Colonic mucosa (tissue), 4 donors: ENCODE data around the gene MATN4. TPM values are rescaled to one million over a fixed set of nuclear protein-coding genes. Genes with fewer than 3 reads are reported as not detected.
A peak's percentile ranks its signal among the peaks of the same experiment; 100 is the strongest.

ENCODE experiments used
- DNase-seq: peaks from one replicate; pipeline ENCODE4 v3.0.0-alpha.2; 2020
- H3K27ac ChIP-seq: fragments of 200-600 bp; one replicate; pipeline ENCODE4 v1.8.0; 2021
- H3K27me3 ChIP-seq: fragments of 200-600 bp; one replicate; pipeline ENCODE4 v1.8.0; 2021
- H3K36me3 ChIP-seq: fragments of 200-600 bp; one replicate; pipeline ENCODE4 v1.8.0; 2021
- H3K4me1 ChIP-seq: fragments of 200-600 bp; one replicate; pipeline ENCODE4 v1.8.0; 2021; ENCODE audit warnings: mild to moderate bottlenecking
- H3K4me3 ChIP-seq: fragments of 200-600 bp; one replicate; pipeline ENCODE4 v1.8.0; 2021
- H3K9ac ChIP-seq, 2 donors: one replicate each; pipeline ENCODE4 v1.7.0; 2013; ENCODE audit warnings: control low read depth in 2 of 2, low read depth in 2 of 2, low read length in 2 of 2
- H3K9me3 ChIP-seq: fragments of 200-600 bp; one replicate; pipeline ENCODE4 v1.8.0; 2021
- CTCF ChIP-seq: fragments of 200-600 bp; IDR thresholded peaks from one replicate; pipeline ENCODE4 v1.8.0; 2022; ENCODE audit warnings: antibody characterized with exemption, mild to moderate bottlenecking
- intact Hi-C: fragments of 100-400 bp; cut with DNase I; formaldehyde crosslinking; loops from one replicate; pipeline ENCODE4 v1.14.1; 2022
- total RNA-seq, 2 donors: library from RNA; stranded (reverse); fragmentation: NEBNext Ultra II Directional in 1 of 2; extraction: Animal tissue kit (Norgen Biotek cat#: 25700) in 1 of 2; gene quantifications; one replicate each; pipeline ENCODE4 v1.2.1, GENCODE V29; 2021
- donor health status: healthy.
- donor health status: DM: no; HTN: no; CAD: no.
- donor health status: DM: no; HTN: no; CAD: no.

The MATN4 gene
- total RNA-seq, 2 donors from 2014 or later: 0.47 TPM; not detected in 1

DNA sequence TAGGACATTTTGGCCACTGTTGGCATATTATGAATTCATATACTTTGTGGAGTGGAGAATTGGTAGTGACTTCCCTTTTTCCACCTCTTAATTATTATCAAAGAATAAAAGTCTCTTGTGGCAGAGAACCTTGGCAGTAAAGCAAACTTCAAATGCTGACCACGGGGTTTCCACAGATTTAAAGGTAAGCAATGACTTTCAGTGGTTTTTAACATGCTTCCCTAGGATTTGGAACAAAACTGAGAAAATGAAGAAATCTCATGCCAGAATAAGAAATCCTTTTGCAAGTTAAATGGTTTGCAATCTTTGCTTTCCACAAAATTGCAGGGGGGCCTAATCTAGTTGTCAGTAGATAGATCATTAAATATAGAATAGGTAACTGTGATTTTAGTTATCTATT is 42.1 kb upstream of the MATN4 start:
- H3K4me1 ChIP-seq: peaks cover 3% of the 10 kb centered on the region
- H3K9ac ChIP-seq: no peak overlapping the region
- intact Hi-C loops: no loop called here
- no peaks in the 10 kb centered on the region for H3K27me3 ChIP-seq
- no peaks in the 10 kb centered on the region for H3K9me3 ChIP-seq
- no peak overlapping the region for H3K27ac ChIP-seq
- no peaks in the 10 kb centered on the region for H3K36me3 ChIP-seq
- H3K4me3 ChIP-seq: no peak overlapping the region
- no peak for DNase-seq
- no peak for TF ChIP-seq CTCF

GRCh38 chr20:45347936-45348778 is 40.1 kb upstream of the MATN4 start, which contains the start of gene SDC4:
SDC4 (minus strand) TSS chr20:45348424; CDS start chr20:45348384, 40 bp downstream.
- DNase-seq: peak; percentile 83
- Histone ChIP-seq H3K4me1 (peaks cover 11% of the 10 kb centered on the region), H3K27me3 (no peaks in the 10 kb centered on the region), H3K9ac (peak within 1 kb of the TSS; percentile 87 to 100), H3K9me3 (no peaks in the 10 kb centered on the region), H3K27ac (peak within 1 kb of the TSS; percentile 93), H3K4me3 (peak within 1 kb of the TSS; percentile 79), H3K36me3 (no peaks in the 10 kb centered on the region)
- intact Hi-C loops: no loop called here
- TF ChIP-seq CTCF: no peak

DNA sequence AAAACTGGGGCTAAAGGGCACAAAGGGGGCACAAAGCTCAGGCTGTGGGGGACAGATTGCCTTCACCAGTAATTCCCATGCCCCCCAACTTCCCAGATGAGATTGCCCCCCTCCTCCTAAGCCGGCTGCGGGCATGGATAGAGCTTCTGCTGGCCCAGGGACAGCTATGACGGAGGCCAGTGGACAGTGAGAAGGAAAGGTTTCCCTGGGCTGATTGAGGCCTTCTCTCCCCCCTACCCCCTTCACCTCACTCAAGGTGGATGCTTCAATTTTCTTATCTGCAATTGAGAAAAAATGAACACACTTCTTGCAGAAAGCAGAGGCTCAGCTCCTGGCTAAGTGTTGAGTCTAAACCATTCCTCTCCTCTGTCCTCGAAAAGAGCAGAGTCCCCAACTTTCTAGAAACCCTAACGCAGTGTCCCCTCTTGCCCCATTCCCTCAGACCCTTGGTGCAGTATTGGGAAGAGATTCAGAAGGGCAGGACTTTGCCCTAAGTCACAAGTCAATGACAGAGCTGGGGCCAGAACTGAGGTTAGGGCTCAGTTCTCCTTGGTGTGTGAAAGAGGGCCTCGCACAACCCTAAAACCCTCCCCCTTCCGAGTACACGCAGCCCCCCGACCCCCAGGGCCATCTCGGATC is 39.3 kb upstream of the MATN4 start:
- H3K4me3 ChIP-seq: peak overlapping the region; percentile 79
- intact Hi-C loops: no loop called here
- no peak for DNase-seq
- no peaks in the 10 kb centered on the region for H3K27me3 ChIP-seq
- H3K9ac ChIP-seq: peak overlapping the region; percentile 87 to 100
- peak overlapping the region; percentile 93 for H3K27ac ChIP-seq
- peaks cover 11% of the 10 kb centered on the region for H3K4me1 ChIP-seq
- H3K9me3 ChIP-seq: no peaks in the 10 kb centered on the region
- no peaks in the 10 kb centered on the region for H3K36me3 ChIP-seq
- TF ChIP-seq CTCF: no peak

DNA sequence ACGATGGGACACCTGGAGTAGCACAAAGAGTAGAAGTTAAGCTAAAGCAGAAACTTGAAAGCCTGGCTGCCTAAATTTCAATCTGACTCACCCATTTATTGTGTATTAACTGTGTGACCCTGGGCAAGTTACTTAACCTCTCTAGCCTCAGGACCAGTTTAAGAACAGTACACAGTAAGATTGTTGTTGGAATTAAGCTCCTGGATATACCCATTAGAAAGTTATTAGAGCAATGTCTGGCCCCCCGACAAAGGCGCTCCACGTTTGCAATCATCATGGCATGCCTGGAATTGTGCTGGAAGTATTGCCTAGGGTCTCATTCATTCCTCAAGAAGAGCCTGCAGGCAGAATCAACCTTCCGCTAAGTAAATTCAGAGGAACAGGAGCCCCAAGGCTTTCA is 38.8 kb upstream of the MATN4 start:
- Histone ChIP-seq H3K9ac (peak overlapping the region; percentile 87 to 100), H3K9me3 (no peaks in the 10 kb centered on the region), H3K36me3 (no peaks in the 10 kb centered on the region), H3K27me3 (no peaks in the 10 kb centered on the region), H3K4me1 (peaks cover 14% of the 10 kb centered on the region), H3K4me3 (peak overlapping the region; percentile 79), H3K27ac (peak overlapping the region; percentile 93)
- intact Hi-C loops: no loop called here
- no peak for DNase-seq
- no peak for TF ChIP-seq CTCF

DNA sequence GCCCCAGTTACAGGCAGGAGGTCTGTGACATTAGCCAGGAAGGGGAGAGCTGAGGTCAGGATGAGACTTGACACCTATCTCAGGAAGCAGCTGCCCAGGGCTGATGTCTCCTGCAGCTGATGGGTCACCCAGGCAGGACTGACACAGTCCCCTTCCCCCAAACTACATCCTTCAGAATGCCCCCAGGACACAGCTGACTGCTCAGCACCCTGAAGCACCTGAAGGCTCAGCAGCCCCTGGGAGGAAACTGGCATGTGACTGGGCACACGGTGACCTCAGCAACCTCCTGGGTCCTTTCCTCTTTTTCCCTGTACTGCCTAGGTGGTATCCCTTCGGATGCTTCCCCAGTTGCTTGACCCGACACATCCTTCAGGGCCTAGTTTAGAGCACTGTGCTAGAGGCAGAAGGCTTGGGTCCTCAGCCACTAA is 38.2 kb upstream of the MATN4 start:
- no peak for DNase-seq
- Histone ChIP-seq H3K4me1 (peaks cover 14% of the 10 kb centered on the region), H3K9me3 (no peaks in the 10 kb centered on the region), H3K36me3 (no peaks in the 10 kb centered on the region), H3K9ac (peak overlapping the region; percentile 66 to 100), H3K27ac (peak overlapping the region; percentile 93), H3K27me3 (no peaks in the 10 kb centered on the region), H3K4me3 (peak overlapping the region; percentile 79)
- intact Hi-C loops: no loop called here
- TF ChIP-seq CTCF: no peak
